ENCODE data around the gene BOC. TPM values are rescaled to one million over a fixed set of nuclear protein-coding genes. Genes with fewer than 3 reads are reported as not detected.
A peak's percentile ranks its signal among the peaks of the same experiment; 100 is the strongest.

Gene BOC
- total RNA-seq, 1 experiment from 2014 or later = 3.5 TPM

DNA sequence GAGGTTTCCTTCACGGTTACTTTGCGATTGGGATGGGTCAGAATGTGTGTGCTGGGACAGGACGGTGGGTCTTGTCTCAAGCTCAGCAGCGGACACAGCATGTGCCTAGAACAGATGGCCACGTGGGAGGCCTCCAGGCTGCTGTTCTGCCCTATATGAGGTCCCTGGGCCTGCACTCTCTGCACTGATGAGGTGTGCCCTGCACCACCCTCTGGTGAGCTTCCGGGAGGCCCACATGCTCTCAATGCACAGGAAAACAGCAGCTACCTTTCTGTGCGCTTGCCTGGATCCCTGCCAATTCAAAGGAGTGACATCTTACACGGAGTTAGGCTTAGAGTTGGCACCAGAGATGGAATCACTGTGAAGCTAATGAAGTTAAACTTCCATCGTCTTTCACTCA, 59.8 kb downstream of the BOC start:
- Histone ChIP-seq H4K8ac (replicated peaks; ENCODE audit: insufficient read length, low read depth, low read length) (no peak overlapping the region), H3K79me1 (ENCODE audit: insufficient read depth, low read depth, low read length, poor library complexity, severe bottlenecking) (no peaks in the 10 kb centered on the region), H3K18ac (ENCODE audit: insufficient read length, low read depth, low read length) (no peak overlapping the region), H3K4ac (ENCODE audit: low read depth, low read length) (no peak overlapping the region), H3K23me2 (ENCODE audit: insufficient read length, low read depth, low read length, poor library complexity, severe bottlenecking) (no peaks in the 10 kb centered on the region), H2BK5ac (ENCODE audit: insufficient read length, low read length) (no peak overlapping the region), H4K5ac (ENCODE audit: insufficient read length, low read depth, low read length) (no peak overlapping the region), H3K4me1 (ENCODE audit: insufficient read depth, low read length) (no peaks in the 10 kb centered on the region; the same call in 1 of the 2 replicates), H2BK12ac (ENCODE audit: insufficient read length, low read depth, low read length) (no peak overlapping the region), H4K20me1 (ENCODE audit: control insufficient read depth, insufficient read depth, insufficient read length) (no peaks in the 10 kb centered on the region), H4K91ac (ENCODE audit: insufficient read length, low read depth, low read length) (no peak overlapping the region), H3K4me2 (ENCODE audit: insufficient read depth, insufficient read length, low read length) (no peak overlapping the region), H3K23ac (ENCODE audit: insufficient read length, low read depth, low read length) (no peak overlapping the region), H3K14ac (ENCODE audit: insufficient read depth, low read length) (no peak overlapping the region), H3K9ac (ENCODE audit: extremely low read depth, insufficient read length, low read length) (no peak overlapping the region), H2BK120ac (ENCODE audit: low read depth, low read length, poor library complexity, severe bottlenecking) (no peak overlapping the region), H2BK20ac (ENCODE audit: low read depth, low read length, poor library complexity, severe bottlenecking) (no peak overlapping the region), H2BK15ac (ENCODE audit: low read depth, low read length) (no peak overlapping the region), H2AK5ac (ENCODE audit: insufficient read length, low read length) (no peak overlapping the region), H3K27me3 (ENCODE audit: insufficient read depth, low read length) (no peaks in the 10 kb centered on the region), H3K79me2 (ENCODE audit: insufficient read depth, low read length) (no peaks in the 10 kb centered on the region), H3K56ac (ENCODE audit: insufficient read length, low read depth, low read length) (no peak overlapping the region), H3T11ph (ENCODE audit: low read length) (no peak overlapping the region), H3K9me3 (ENCODE audit: control insufficient read depth, low read depth, low read length) (no peaks in the 10 kb centered on the region), H2AFZ (ENCODE audit: low read length) (no peak overlapping the region), H3K27ac (ENCODE audit: insufficient read length, low read depth, low read length) (no peak overlapping the region)
- H3K27me3 Mint-ChIP-seq (ENCODE audit: low read depth) = no peaks in the 10 kb centered on the region
- H3K27ac Mint-ChIP-seq = peak overlapping the region in 1 of 3 experiments; percentile 36; a peak in 1 of 7 replicates
- H3K36me3 Mint-ChIP-seq (ENCODE audit: insufficient read depth in 1 of 3, low read depth in 3 of 3) = peaks cover 0 to 21% (median 14%) of the 10 kb centered on the region in 3 experiments; a peak in 5 of 7 replicates
- no peak for TF ChIP-seq CTCF (conservative IDR thresholded peaks at IDR 0.05)
- DNase-seq = no peak
- no peaks in the 10 kb centered on the region for H3K9me3 Mint-ChIP-seq
- H3K4me3 Mint-ChIP-seq = no peak overlapping the region
- WGBS (ENCODE audit: extremely low coverage, insufficient read length, low lambda C conversion rate) = no CpG with 5 or more reads among the region's 9 CpGs
- H3K4me1 Mint-ChIP-seq = peaks cover 37 to 49% of the 10 kb centered on the region in 2 experiments
